ENCODE results near the gene ARNT2.

The ARNT2 gene

GRCh38 chr15:80604583-80605575, 200.7 kb downstream of the ARNT2 start:
- DNase-seq: no peak

GRCh38 chr15:80605591-80606150, 201.5 kb downstream of the ARNT2 start:
- DNase-seq: no peak

GRCh38 chr15:80606511-80607071, 202.4 kb downstream of the ARNT2 start:
- DNase-seq: no peak

GRCh38 chr15:80607287-80607980, 203.3 kb downstream of the ARNT2 start:
- DNase-seq: no peak

- DNase-seq: no peak
Measured at GRCh38 chr15:80608688-80609087, 204.5 kb downstream of the ARNT2 start.

GRCh38 chr15:80609091-80609490, 204.9 kb downstream of the ARNT2 start:
- no peak for DNase-seq

- DNase-seq: no peak
Measured at GRCh38 chr15:80609512-80609946, 205.3 kb downstream of the ARNT2 start.

- DNase-seq: no peak
Measured at GRCh38 chr15:80611543-80612080, 207.4 kb downstream of the ARNT2 start.

- DNase-seq: no peak
Measured at GRCh38 chr15:80612118-80612823, 208.1 kb downstream of the ARNT2 start.

- no peak for DNase-seq
Measured at GRCh38 chr15:80613762-80614365, 209.7 kb downstream of the ARNT2 start.

GRCh38 chr15:80614711-80615360, 210.7 kb downstream of the ARNT2 start:
- no peak for DNase-seq

- no peak for DNase-seq
Measured at GRCh38 chr15:80615361-80615736, 211.2 kb downstream of the ARNT2 start.

- DNase-seq: no peak
Measured at GRCh38 chr15:80615783-80616391, 211.7 kb downstream of the ARNT2 start.

- DNase-seq: no peak
Measured at GRCh38 chr15:80618685-80619400, 214.7 kb downstream of the ARNT2 start.

GRCh38 chr15:80619680-80620079, 215.5 kb downstream of the ARNT2 start:
- no peak for DNase-seq

- no peak for DNase-seq
Measured at GRCh38 chr15:80620141-80620540, 216.0 kb downstream of the ARNT2 start.

GRCh38 chr15:80620931-80621330, 216.7 kb downstream of the ARNT2 start:
- no peak for DNase-seq

- no peak for DNase-seq
Measured at GRCh38 chr15:80626643-80627120, 222.5 kb downstream of the ARNT2 start.

- no peak for DNase-seq
Measured at GRCh38 chr15:80629355-80629754, 225.2 kb downstream of the ARNT2 start.

- DNase-seq: no peak
Measured at GRCh38 chr15:80630981-80631380, 226.8 kb downstream of the ARNT2 start.

Measured in activated CD4-positive, alpha-beta T cell treated with anti-CD3 and anti-CD28 coated beads, Interleukin-2, amount 50 U/mL, for 1 hour (primary cell).